K562 (cell line): ENCODE data around the gene PTPRE. TPM values are rescaled to one million over a fixed set of nuclear protein-coding genes. Genes with fewer than 3 reads are reported as not detected.

Experiments used
- ATAC-seq: fragments of 200-7000 bp; cut with Tn5 transposase; 3 replicates; pipeline ENCODE4 v1.9.1; 2020; ENCODE audit warnings: moderate library complexity
- BruUV-seq: library from RNA; stranded (reverse); fragments of 400-500 nt; replicated peaks from 2 replicates; lab custom pipeline; 2021; lab: Mats Ljungman, UMichigan
- CTCF ChIA-PET: fragments of 300-600 bp; formaldehyde crosslinking; extraction: SDS; loops from one replicate; lab custom pipeline; 2021; ENCODE audit warnings: low intra/inter-chr PET ratio; lab: Yijun Ruan, JAX
- POLR2A ChIA-PET: fragments of 300-600, 350-650 bp; sonication (Branson Sonifier 250); formaldehyde crosslinking; extraction: SDS; loops from one replicate; lab custom pipeline; 2021; ENCODE audit warnings: antibody characterized with exemption, inconsistent platforms; lab: Yijun Ruan, JAX
- DNase-seq, 4 experiments: peaks; one replicate each; pipeline versions ENCODE4 v3.0.0 to v3.0.0-alpha.2; 2011 to 2018; ENCODE audit warnings: low spot score in 3 of 4, mixed read lengths in 3 of 4; ENCODE audit errors: extremely low read depth in 1 of 4
- FAIRE-seq: peaks from 2 replicates; lab custom pipeline; 2011; peaks lifted over from hg19 to GRCh38; lab: Jason Lieb, UNC
- H2AFZ ChIP-seq: 2 replicates; pipeline ENCODE4 v1.6.0; 2011; ENCODE audit warnings: low read depth, low read length, control low read depth, inconsistent platforms
- H3K27ac ChIP-seq: fragments of 200-600 bp; 3 replicates; pipeline ENCODE4 v1.8.0; 2011; ENCODE audit warnings: low read depth, mild to moderate bottlenecking, control low read depth, inconsistent platforms, low read length, moderate library complexity, mixed read lengths; ENCODE audit errors: extremely low read depth
- H3K27me3 ChIP-seq, 2 experiments: fragments of 300-600 bp in 1 of 2; 2 replicates in 1 of 2; 3 replicates in 1 of 2; pipeline versions ENCODE4 v1.6.0 to v1.8.0; 2011; ENCODE audit warnings: inconsistent platforms in 2 of 2, low read length in 2 of 2, mild to moderate bottlenecking in 1 of 2, mixed read lengths in 1 of 2, moderate library complexity in 1 of 2; ENCODE audit not compliant: control insufficient read depth in 2 of 2, insufficient read depth in 2 of 2
- H3K36me3 ChIP-seq: fragments of 300-600 bp; 3 replicates; pipeline ENCODE4 v1.8.0; 2011; ENCODE audit warnings: mild to moderate bottlenecking, low read length, inconsistent platforms; ENCODE audit not compliant: control insufficient read depth, insufficient read depth
- H3K4me1 ChIP-seq, 2 experiments: fragments of 200-600 bp in 1 of 2; replicated peaks in 1 of 2; 2 replicates in 1 of 2; 3 replicates in 1 of 2; pipeline versions ENCODE4 v1.5.1 to v1.8.0; 2011; ENCODE audit warnings: inconsistent platforms in 2 of 2, low read length in 2 of 2, mild to moderate bottlenecking in 1 of 2, mixed read lengths in 1 of 2, moderate library complexity in 1 of 2; ENCODE audit not compliant: control insufficient read depth in 2 of 2, insufficient read depth in 2 of 2
- H3K4me2 ChIP-seq: 2 replicates; pipeline ENCODE4 v1.6.1; 2011; ENCODE audit warnings: low read length, control low read depth, inconsistent platforms, mixed read lengths; ENCODE audit not compliant: insufficient read depth
- H3K4me3 ChIP-seq: fragments of 200-600 bp; sonication (generic), shearing (Covaris generic); 2 replicates; pipeline ENCODE4 v1.5.1; 2016; ENCODE audit warnings: control low read depth, inconsistent platforms
- H3K79me2 ChIP-seq: fragments of 200-600 bp; 3 replicates; pipeline ENCODE4 v1.8.0; 2011; ENCODE audit warnings: low read length, inconsistent platforms; ENCODE audit not compliant: control insufficient read depth, insufficient read depth
- H3K9ac ChIP-seq, 2 experiments: 2 replicates each; pipeline versions ENCODE4 v1.6.0 to v1.6.1; 2011; ENCODE audit warnings: low read depth in 2 of 2, low read length in 2 of 2, control low read depth in 1 of 2, inconsistent platforms in 1 of 2, mild to moderate bottlenecking in 1 of 2, mixed read lengths in 1 of 2; ENCODE audit not compliant: insufficient read depth in 1 of 2
- H3K9me1 ChIP-seq: one replicate; pipeline ENCODE4 v1.6.0; 2011; ENCODE audit warnings: inconsistent platforms, mild to moderate bottlenecking, low read length, moderate library complexity; ENCODE audit not compliant: control insufficient read depth, insufficient read depth
- H3K9me3 ChIP-seq: replicated peaks from 2 replicates; pipeline ENCODE4 v1.5.1; 2011; ENCODE audit warnings: low read depth, low read length, inconsistent platforms; ENCODE audit not compliant: control insufficient read depth, insufficient read depth
- H4K20me1 ChIP-seq: replicated peaks from 2 replicates; pipeline ENCODE4 v1.6.1; 2011; ENCODE audit warnings: low read length, inconsistent platforms, mixed read lengths; ENCODE audit not compliant: control insufficient read depth, insufficient read depth
- BHLHE40 ChIP-seq: IDR thresholded peaks from 2 replicates; pipeline ENCODE4 v1.6.1; 2011; ENCODE audit warnings: low read length, improper control_type of control experiment
- C11orf30 ChIP-seq: fragments of 450-650 bp; IDR thresholded peaks from 2 replicates; pipeline ENCODE4 v1.6.1; 2016; ENCODE audit warnings: low read depth, mild to moderate bottlenecking
- CBFB ChIP-seq: sonication (generic); formaldehyde crosslinking; IDR thresholded peaks from 2 replicates; pipeline ENCODE4 v1.4.0; 2020; ENCODE audit warnings: mild to moderate bottlenecking, missing genetic modification reagents
- ETV5 ChIP-seq: sonication (generic); formaldehyde crosslinking; IDR thresholded peaks from 2 replicates; pipeline ENCODE4 v1.4.0; 2020; ENCODE audit warnings: low read depth, mild to moderate bottlenecking, missing genetic modification reagents
- GATAD2B ChIP-seq: fragments of 450-650 bp; IDR thresholded peaks from 2 replicates; pipeline ENCODE4 v1.6.1; 2017; ENCODE audit warnings: mild to moderate bottlenecking, borderline replicate concordance
- L3MBTL2 ChIP-seq: fragments of 450-650 bp; IDR thresholded peaks from 2 replicates; pipeline ENCODE4 v1.6.1; 2016; ENCODE audit warnings: mild to moderate bottlenecking, moderate library complexity
- RFX7 ChIP-seq: fragments of 250-450 bp; sonication (Bioruptor Pico); IDR thresholded peaks from 2 replicates; pipeline ENCODE4 v1.5.1; 2021; ENCODE audit warnings: mild to moderate bottlenecking
- SAFB ChIP-seq: fragments of 200-400 bp; formaldehyde crosslinking; IDR thresholded peaks from 2 replicates; pipeline ENCODE4 v1.6.1; 2017; ENCODE audit warnings: low read depth, low read length, borderline replicate concordance
- SP2 ChIP-seq: IDR thresholded peaks from 2 replicates; pipeline ENCODE4 v1.6.1; 2011; ENCODE audit warnings: mild to moderate bottlenecking, low read depth, low read length, moderate library complexity; ENCODE audit not compliant: poor library complexity, severe bottlenecking; ENCODE audit errors: extremely low read depth
- TCFL5 ChIP-seq: fragments of 250-450 bp; sonication (Bioruptor Pico); conservative IDR thresholded peaks from 2 replicates; pipeline ENCODE4 v1.6.1; 2021; ENCODE audit warnings: mild to moderate bottlenecking, moderate library complexity, matching md5 sums
- TSC22D4 ChIP-seq: fragments of 450-650 bp; IDR thresholded peaks from 2 replicates; pipeline ENCODE4 v1.6.1; 2016; ENCODE audit warnings: missing genetic modification characterization, missing biosample characterization, control low read depth
- ZNF347 ChIP-seq: fragments of 450-650 bp; formaldehyde crosslinking; IDR thresholded peaks from 2 replicates; pipeline ENCODE4 v1.4.0; 2020; ENCODE audit warnings: low read depth, mild to moderate bottlenecking, moderate library complexity
- WGBS: fragments of 100-300 bp; shearing (Covaris generic); methylation state at CpG from one replicate; pipeline ENCODE4 v1.1.6; 2016; ENCODE audit warnings: low coverage, mixed read lengths; ENCODE audit not compliant: insufficient coverage; ENCODE audit errors: missing lambda C conversion rate; 5-methylcytosine and 5-hydroxymethylcytosine counted together
- in situ Hi-C: fragments of 300-500 bp; cut with MboI; formaldehyde crosslinking; loops from 4 replicates; pipeline ENCODE4 v1.15.0; 2018; ENCODE audit warnings: inconsistent platforms, mixed read lengths
- intact Hi-C: fragments of 100-400 bp; cut with micrococcal nuclease; formaldehyde crosslinking; loops from 2 replicates; pipeline ENCODE4 v1.14.2; 2022
- polyA plus RNA-seq, 8 experiments: library from polyadenylated mRNA; depleted of rRNA in 4 of 8; stranded (reverse) in 5 of 8; unstranded in 3 of 8; fragments of >200 nt; fragmentation: Nextera tagmentation in 2 of 8; fragmentation: Illumina TruSeq in 1 of 8; extraction: Ambion mirVana in 2 of 8; extraction: Trizol in 1 of 8; gene quantifications; 2 replicates each; pipeline versions ENCODE4 v1.2.1 to v1.2.3, GENCODE V29; 2011 to 2014; ENCODE audit warnings: inconsistent platforms in 1 of 8, missing spikeins in 1 of 8
- total RNA-seq, 7 experiments: library from RNA; depleted of rRNA in 6 of 7; stranded (reverse); fragments of >200 nt in 6 of 7; fragmentation: Illumina TruSeq in 2 of 7; extraction: Trizol in 2 of 7; gene quantifications; 2 replicates each; pipeline versions ENCODE4 v1.2.1 to v1.2.3, GENCODE V29; 2011 to 2021; ENCODE audit warnings: low replicate concordance in 1 of 7
- TF ChIP-seq, protein P1 (sequence below): sonication (generic); formaldehyde crosslinking; IDR thresholded peaks from 2 replicates; pipeline ENCODE4 v1.8.1; 2023; ENCODE audit warnings: mild to moderate bottlenecking, missing genetic modification reagents
- TF ChIP-seq, protein P2 (sequence below), 2 experiments: IDR thresholded peaks; 2 replicates each; pipeline ENCODE4 v1.6.1; 2012; ENCODE audit warnings: improper control_type of control experiment in 2 of 2, low read depth in 2 of 2, low read length in 2 of 2, borderline replicate concordance in 1 of 2
- TF ChIP-seq, protein P3 (sequence below): fragments of 450-650 bp; IDR thresholded peaks from 2 replicates; pipeline ENCODE4 v1.6.1; 2016
- TF ChIP-seq, protein P4 (sequence below): fragments of 450-650 bp; IDR thresholded peaks from 2 replicates; pipeline ENCODE4 v1.6.1; 2016; ENCODE audit warnings: low read depth, mild to moderate bottlenecking, moderate library complexity

PTPRE gene
- total and polyA plus RNA-seq, 9 of the 15 experiments (the other 6 are each of a cell fraction or from before 2014, with no cell fraction given) = 0.01 to 0.13 (median 0.04) TPM; not detected in 4

DNA sequence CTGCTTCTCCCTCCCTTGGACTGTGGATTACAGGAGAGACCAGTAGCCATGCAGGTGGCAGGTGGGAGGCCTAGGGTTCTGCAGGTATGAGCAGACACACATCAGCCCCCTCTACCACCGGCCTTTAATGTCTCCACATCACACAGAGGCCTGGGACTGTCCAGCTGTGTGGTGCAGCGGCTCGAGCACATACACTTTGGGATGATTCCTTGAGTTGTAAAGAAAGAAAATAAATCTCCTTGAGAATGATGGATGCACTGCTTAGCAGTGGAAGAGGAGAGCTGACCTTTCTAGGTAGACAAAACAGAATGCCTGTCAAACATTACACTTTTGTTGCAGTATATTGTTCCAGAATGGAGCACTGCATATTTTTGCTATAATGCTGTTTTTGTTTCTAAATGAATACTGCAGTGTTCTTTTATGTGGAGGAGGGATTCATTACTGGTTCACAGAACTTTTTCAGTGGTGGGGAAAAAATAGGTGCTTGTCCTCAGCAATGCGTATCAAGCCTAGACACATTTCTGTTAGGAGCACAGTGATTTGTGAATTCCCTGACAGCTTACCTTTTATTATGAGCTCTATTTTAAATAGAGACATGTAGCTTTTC, 66.0 kb downstream of the PTPRE start:
- CTCF ChIA-PET = no interaction called here
- Histone ChIP-seq H3K27ac (no peak overlapping the region), H3K9me1 (no peaks in the 10 kb centered on the region), H3K27me3 (peaks cover 0 to 10% of the 10 kb centered on the region in 2 experiments; a peak in 2 of 5 replicates), H3K4me3 (no peak overlapping the region), H3K9ac (no peak overlapping the region), H3K4me1 (no peaks in the 10 kb centered on the region; a peak in 1 of 5 replicates), H2AFZ (no peak overlapping the region), H3K79me2 (no peaks in the 10 kb centered on the region), H4K20me1 (no peaks in the 10 kb centered on the region), H3K9me3 (no peaks in the 10 kb centered on the region), H3K36me3 (no peaks in the 10 kb centered on the region), H3K4me2 (no peak overlapping the region)
- FAIRE-seq (no peak), ATAC-seq (no peak), DNase-seq (no peak)
- no TSS peak for BruUV-seq
- WGBS = 10% methylated on average over 4 of the region's 4 CpGs
- in situ Hi-C loops = no loop called here
- intact Hi-C loops = no loop called here
- POLR2A ChIA-PET = interaction anchor here (0.6 kb wide), 1 partner anchor 38 kb away, joined by 3 read pairs; no protein-coding TSS in a partner anchor
- TF ChIP-seq, protein P1, sequence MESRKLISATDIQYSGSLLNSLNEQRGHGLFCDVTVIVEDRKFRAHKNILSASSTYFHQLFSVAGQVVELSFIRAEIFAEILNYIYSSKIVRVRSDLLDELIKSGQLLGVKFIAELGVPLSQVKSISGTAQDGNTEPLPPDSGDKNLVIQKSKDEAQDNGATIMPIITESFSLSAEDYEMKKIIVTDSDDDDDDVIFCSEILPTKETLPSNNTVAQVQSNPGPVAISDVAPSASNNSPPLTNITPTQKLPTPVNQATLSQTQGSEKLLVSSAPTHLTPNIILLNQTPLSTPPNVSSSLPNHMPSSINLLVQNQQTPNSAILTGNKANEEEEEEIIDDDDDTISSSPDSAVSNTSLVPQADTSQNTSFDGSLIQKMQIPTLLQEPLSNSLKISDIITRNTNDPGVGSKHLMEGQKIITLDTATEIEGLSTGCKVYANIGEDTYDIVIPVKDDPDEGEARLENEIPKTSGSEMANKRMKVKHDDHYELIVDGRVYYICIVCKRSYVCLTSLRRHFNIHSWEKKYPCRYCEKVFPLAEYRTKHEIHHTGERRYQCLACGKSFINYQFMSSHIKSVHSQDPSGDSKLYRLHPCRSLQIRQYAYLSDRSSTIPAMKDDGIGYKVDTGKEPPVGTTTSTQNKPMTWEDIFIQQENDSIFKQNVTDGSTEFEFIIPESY (CRISPR knock-in tag) = no peak
- TF ChIP-seq TSC22D4 (tag) (no peak), RFX7 (CRISPR knock-in tag) (no peak), L3MBTL2 (no peak), ETV5 (CRISPR knock-in tag) (no peak), CBFB (CRISPR knock-in tag) (no peak), BHLHE40 (no peak), SAFB (no peak), C11orf30 (no peak), TCFL5 (CRISPR knock-in tag) (no peak), GATAD2B (no peak), ZNF347 (no peak), SP2 (no peak)
- TF ChIP-seq, protein P2, sequence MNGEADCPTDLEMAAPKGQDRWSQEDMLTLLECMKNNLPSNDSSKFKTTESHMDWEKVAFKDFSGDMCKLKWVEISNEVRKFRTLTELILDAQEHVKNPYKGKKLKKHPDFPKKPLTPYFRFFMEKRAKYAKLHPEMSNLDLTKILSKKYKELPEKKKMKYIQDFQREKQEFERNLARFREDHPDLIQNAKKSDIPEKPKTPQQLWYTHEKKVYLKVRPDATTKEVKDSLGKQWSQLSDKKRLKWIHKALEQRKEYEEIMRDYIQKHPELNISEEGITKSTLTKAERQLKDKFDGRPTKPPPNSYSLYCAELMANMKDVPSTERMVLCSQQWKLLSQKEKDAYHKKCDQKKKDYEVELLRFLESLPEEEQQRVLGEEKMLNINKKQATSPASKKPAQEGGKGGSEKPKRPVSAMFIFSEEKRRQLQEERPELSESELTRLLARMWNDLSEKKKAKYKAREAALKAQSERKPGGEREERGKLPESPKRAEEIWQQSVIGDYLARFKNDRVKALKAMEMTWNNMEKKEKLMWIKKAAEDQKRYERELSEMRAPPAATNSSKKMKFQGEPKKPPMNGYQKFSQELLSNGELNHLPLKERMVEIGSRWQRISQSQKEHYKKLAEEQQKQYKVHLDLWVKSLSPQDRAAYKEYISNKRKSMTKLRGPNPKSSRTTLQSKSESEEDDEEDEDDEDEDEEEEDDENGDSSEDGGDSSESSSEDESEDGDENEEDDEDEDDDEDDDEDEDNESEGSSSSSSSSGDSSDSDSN (IDR thresholded peaks at IDR 0.05; ENCODE audit: borderline replicate concordance in 1 of 2, low read depth in 2 of 2, low read length in 2 of 2) = no peak
- TF ChIP-seq, protein P3, sequence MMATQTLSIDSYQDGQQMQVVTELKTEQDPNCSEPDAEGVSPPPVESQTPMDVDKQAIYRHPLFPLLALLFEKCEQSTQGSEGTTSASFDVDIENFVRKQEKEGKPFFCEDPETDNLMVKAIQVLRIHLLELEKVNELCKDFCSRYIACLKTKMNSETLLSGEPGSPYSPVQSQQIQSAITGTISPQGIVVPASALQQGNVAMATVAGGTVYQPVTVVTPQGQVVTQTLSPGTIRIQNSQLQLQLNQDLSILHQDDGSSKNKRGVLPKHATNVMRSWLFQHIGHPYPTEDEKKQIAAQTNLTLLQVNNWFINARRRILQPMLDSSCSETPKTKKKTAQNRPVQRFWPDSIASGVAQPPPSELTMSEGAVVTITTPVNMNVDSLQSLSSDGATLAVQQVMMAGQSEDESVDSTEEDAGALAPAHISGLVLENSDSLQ = no peak
- TF ChIP-seq, protein P4, sequence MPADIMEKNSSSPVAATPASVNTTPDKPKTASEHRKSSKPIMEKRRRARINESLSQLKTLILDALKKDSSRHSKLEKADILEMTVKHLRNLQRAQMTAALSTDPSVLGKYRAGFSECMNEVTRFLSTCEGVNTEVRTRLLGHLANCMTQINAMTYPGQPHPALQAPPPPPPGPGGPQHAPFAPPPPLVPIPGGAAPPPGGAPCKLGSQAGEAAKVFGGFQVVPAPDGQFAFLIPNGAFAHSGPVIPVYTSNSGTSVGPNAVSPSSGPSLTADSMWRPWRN = no peak
